Thyroid gland (tissue), 4 donors: ENCODE results near the gene IL26.

ENCODE experiments used
- POLR2A ChIP-seq, 2 donors: fragments of 450-650 bp; IDR thresholded peaks; one replicate each; pipeline ENCODE4 v1.6.1; 2017; ENCODE audit warnings: antibody characterized with exemption in 2 of 2, mild to moderate bottlenecking in 2 of 2, moderate library complexity in 1 of 2
- TF ChIP-seq, protein P1 (sequence below), 6 experiments: fragments of 200-600 bp in 3 of 6; fragments of 450-650 bp in 3 of 6; sonication (generic) in 3 of 6; IDR thresholded peaks; one replicate each; pipeline ENCODE4 v1.5.1; 2016 to 2019; ENCODE audit warnings: antibody characterized with exemption in 6 of 6, mild to moderate bottlenecking in 2 of 6, inconsistent platforms in 1 of 6, moderate library complexity in 1 of 6

DNA sequence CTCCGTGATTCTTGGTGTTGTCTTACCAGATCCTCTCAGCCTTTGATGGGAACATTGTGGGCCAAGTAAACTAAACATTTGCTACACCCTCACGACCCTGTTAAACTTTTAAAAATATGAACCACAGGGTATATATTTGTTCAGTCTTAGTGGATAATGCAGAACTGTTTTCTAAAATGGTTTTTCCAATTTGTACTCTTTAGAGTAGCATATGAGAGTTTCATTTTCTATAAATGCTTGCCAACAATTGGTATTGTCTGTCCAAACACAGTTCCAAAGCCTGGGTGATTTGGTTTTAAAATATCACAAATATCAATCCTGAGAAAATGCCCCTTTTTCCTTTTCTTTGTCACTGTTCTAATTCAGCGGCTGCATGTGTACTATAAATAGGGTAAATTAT lies 34.5 kb upstream of the IL26 start:
- TF ChIP-seq, protein P1, sequence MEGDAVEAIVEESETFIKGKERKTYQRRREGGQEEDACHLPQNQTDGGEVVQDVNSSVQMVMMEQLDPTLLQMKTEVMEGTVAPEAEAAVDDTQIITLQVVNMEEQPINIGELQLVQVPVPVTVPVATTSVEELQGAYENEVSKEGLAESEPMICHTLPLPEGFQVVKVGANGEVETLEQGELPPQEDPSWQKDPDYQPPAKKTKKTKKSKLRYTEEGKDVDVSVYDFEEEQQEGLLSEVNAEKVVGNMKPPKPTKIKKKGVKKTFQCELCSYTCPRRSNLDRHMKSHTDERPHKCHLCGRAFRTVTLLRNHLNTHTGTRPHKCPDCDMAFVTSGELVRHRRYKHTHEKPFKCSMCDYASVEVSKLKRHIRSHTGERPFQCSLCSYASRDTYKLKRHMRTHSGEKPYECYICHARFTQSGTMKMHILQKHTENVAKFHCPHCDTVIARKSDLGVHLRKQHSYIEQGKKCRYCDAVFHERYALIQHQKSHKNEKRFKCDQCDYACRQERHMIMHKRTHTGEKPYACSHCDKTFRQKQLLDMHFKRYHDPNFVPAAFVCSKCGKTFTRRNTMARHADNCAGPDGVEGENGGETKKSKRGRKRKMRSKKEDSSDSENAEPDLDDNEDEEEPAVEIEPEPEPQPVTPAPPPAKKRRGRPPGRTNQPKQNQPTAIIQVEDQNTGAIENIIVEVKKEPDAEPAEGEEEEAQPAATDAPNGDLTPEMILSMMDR (IDR thresholded peaks at IDR 0.05) = no peak
- TF ChIP-seq POLR2A (IDR thresholded peaks at IDR 0.05) = no peak
